Naive B cell (primary cell): ENCODE measurements around the gene PPP1CB. TPM values are rescaled to one million over a fixed set of nuclear protein-coding genes. Genes with fewer than 3 reads are reported as not detected.
"Not testable (repeated sequence)": the region's sequence is repeated elsewhere in the genome, so short reads cannot be mapped to it uniquely, and the experiment has no call there.

Source experiments
- ATAC-seq, 2 donors: fragments of 150-1000 bp; cut with Tn5 transposase; 2 replicates each; pipeline ENCODE4 v1.10.0; 2021; ENCODE audit warnings: low read depth in 2 of 2, mild to moderate bottlenecking in 2 of 2, moderate library complexity in 2 of 2
- DNase-seq: peaks from one replicate; pipeline ENCODE4 v3.0.0; 2022
- H3K27ac Mint-ChIP-seq, 6 donors: one replicate each; pipeline ENCODE4 v1.8.0; 2020 to 2022; ENCODE audit warnings: mild to moderate bottlenecking in 6 of 6, mixed read lengths in 6 of 6, moderate library complexity in 5 of 6, inconsistent platforms in 2 of 6
- H3K27me3 Mint-ChIP-seq, 3 donors: one replicate each; pipeline ENCODE4 v1.8.0; 2021 to 2022; ENCODE audit warnings: mixed read lengths in 3 of 3, mild to moderate bottlenecking in 1 of 3
- H3K36me3 Mint-ChIP-seq, 2 donors: one replicate each; pipeline ENCODE4 v1.8.0; 2020 to 2022; ENCODE audit warnings: mixed read lengths in 2 of 2, inconsistent platforms in 1 of 2, mild to moderate bottlenecking in 1 of 2
- H3K4me1 Mint-ChIP-seq, 3 donors: one replicate each; pipeline ENCODE4 v1.8.0; 2020 to 2022; ENCODE audit warnings: mixed read lengths in 3 of 3, inconsistent platforms in 1 of 3, mild to moderate bottlenecking in 1 of 3, moderate library complexity in 1 of 3
- H3K4me3 Mint-ChIP-seq, 8 donors: one replicate each; pipeline ENCODE4 v1.8.0; 2020 to 2022; ENCODE audit warnings: mild to moderate bottlenecking in 8 of 8, mixed read lengths in 8 of 8, moderate library complexity in 8 of 8, inconsistent platforms in 2 of 8
- H3K9me3 Mint-ChIP-seq, 7 donors: one replicate each; pipeline ENCODE4 v1.8.0; 2020 to 2022; ENCODE audit warnings: mixed read lengths in 7 of 7, mild to moderate bottlenecking in 5 of 7, inconsistent platforms in 2 of 7, moderate library complexity in 1 of 7
- polyA plus RNA-seq, 6 donors: library from polyadenylated mRNA; unstranded; fragments of 300-500 nt; fragmentation: Illumina TruSeq; gene quantifications; one replicate each; pipeline ENCODE4 v1.2.3, GENCODE V29; 2021; ENCODE audit warnings: low read depth in 6 of 6

The PPP1CB gene
- polyA plus RNA-seq, 6 donors from 2014 or later = 62.4 to 93.3 (median 86.9) TPM

DNA sequence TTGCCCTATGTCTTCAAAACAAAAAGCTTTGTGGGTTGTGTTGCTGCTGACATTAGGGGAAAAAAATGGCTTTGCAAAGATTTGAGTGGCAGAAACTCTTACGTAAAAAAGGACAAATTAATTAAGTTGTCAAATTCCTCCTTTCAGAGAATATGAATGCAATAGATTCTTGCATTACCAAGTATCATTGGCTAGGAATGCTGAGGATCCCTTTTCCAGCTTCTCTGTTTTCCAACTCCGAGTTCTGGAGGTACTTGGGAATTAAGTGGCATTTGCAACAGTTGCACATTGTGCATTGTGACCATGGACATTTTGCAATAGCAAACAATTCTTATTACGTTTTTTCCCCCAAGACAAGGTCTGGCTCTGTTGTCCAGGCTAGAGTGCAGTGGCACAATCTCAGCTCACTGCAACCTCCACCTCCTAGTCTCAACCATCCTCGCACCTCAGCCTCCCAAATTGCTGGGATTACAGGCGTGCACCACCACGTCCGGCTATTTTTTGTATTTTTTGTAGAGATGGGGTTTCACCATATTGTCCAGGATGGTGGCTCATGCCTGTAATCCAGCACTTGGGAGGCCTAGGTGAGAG, 29.9 kb upstream of the PPP1CB start:
- no peaks in the 10 kb centered on the region for H3K4me1 Mint-ChIP-seq
- H3K27me3 Mint-ChIP-seq = no peaks in the 10 kb centered on the region

DNA sequence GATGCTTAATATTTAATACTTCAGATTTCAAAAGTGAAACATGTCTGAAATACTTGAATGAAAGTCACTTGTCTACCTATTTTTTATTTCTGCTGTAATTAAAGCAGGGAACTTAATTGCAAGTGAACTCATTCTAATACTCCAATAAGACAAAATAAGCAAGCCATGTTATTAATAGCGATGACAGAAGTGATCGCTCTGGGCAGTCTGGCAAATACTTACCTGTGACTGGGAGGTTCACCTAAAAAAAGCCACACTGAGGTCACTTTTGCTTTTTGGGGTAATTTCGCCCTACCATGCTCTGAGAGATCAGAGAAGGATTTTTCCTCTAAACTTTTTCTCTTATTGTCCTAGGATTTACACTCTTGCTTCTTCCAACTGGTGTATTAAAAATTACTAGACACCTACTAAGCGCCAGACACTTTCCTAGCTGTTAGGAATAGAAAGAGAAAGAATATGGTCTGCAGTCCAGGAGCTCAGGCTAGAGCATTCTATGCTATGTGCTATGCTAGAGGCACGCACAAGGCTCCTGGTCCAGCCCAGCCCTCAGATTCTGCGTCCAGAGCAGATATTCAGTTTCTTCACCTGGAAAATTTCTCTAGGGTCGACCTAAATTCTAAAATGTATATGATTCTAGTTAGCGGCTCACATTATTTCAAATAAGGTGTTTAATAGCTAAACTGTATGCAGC, 26.5 kb upstream of the PPP1CB start:
- H3K27me3 Mint-ChIP-seq = no peaks in the 10 kb centered on the region
- DNase-seq (no peak), ATAC-seq (no peak)
- peaks cover under 1 to 1% (median under 1%) of the 10 kb centered on the region in 3 donors for H3K4me1 Mint-ChIP-seq
- H3K4me3 Mint-ChIP-seq = no peak overlapping the region
- H3K36me3 Mint-ChIP-seq = no peaks in the 10 kb centered on the region
- peaks cover 0 to 2% (median 0%) of the 10 kb centered on the region in 7 donors for H3K9me3 Mint-ChIP-seq
- H3K27ac Mint-ChIP-seq = no peak overlapping the region

More for the DNA sequence above, 29.9 kb upstream of the PPP1CB start:
- no peak for ATAC-seq
- Mint-ChIP-seq H3K4me3 (no peak overlapping the region), H3K9me3 (peaks cover 0 to 2% (median 0%) of the 10 kb centered on the region in 7 donors), H3K27ac (no peak overlapping the region), H3K36me3 (no peaks in the 10 kb centered on the region)
- no peak for DNase-seq

DNA sequence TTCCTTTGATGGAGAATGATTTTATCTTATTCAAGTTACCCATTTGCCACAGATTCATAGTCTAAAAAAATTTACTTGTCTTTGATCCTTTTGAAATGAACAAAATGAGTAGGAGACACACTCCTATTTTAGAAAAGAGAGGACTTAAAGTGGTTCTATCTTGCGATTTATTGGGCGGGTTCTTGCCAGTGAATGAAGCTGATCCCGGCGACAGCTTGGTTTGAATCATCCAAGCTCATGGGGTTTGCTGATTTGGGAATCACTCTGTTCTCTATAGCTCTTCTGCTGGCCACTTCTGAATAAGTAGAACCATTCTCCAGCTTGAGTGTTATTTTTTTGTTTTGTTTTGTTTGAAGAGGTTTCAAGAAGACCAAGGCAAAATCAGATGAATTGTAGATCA, 25.5 kb upstream of the PPP1CB start:
- DNase-seq (no peak), ATAC-seq (no peak)
- no peaks in the 10 kb centered on the region for H3K9me3 Mint-ChIP-seq
- no peak overlapping the region for H3K4me3 Mint-ChIP-seq
- peaks cover 5 to 11% (median 9%) of the 10 kb centered on the region in 3 donors for H3K4me1 Mint-ChIP-seq
- H3K27ac Mint-ChIP-seq = no peak overlapping the region
- H3K27me3 Mint-ChIP-seq = no peaks in the 10 kb centered on the region
- no peaks in the 10 kb centered on the region for H3K36me3 Mint-ChIP-seq

DNA sequence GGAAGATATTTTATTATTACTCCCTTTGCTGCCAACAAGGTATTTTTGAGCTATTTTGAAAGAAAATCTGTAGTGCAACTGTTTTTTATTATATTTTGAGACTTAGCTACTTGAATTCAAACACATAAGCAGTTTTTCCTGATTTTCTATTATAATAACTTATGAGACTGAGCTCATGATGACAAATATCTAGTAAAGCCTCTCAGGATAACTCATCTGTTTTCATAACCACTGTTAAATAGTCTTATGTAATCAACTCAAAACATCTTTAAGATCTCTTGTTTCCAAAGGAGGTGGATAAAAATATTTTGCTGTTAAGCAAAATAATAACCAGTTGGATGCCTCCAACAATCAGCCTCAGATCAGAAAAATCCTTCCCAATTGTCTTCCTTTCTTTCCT, 21.9 kb upstream of the PPP1CB start:
- DNase-seq = no peak
- ATAC-seq = no peak
- Mint-ChIP-seq H3K4me3 (no peak overlapping the region), H3K4me1 (peaks cover 5 to 13% (median 12%) of the 10 kb centered on the region in 3 donors), H3K27me3 (no peaks in the 10 kb centered on the region), H3K36me3 (no peaks in the 10 kb centered on the region), H3K9me3 (no peaks in the 10 kb centered on the region), H3K27ac (peak overlapping the region in 2 of 6 donors; percentile 21 to 29)

DNA sequence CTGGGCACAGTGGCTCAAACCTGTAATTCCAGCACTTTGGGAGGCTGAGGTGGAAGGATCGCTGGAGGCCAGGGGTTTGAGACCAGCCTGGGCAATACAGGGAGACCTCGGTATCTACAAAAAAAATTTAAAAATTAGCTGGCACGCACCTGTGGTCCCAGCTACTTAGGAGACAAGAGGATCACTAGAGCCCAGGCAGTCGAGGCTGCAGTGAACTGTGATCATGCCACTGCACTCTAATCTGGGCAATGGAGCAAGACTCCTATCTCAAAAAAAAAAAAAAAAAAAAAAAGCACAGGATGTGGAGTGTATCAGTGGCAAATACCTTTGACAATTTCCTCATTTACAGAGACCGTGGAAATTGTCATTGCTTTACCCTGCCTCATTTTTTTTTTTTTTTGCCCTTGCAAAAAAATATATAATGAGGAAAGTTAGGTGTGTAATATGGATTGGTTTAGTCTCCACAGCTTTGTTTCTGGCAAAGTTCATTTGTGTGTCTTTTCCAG, 20.9 kb upstream of the PPP1CB start:
- peak; percentile 86 to 90 for ATAC-seq
- peak overlapping the region in 2 of 8 donors; percentile 22 to 45 for H3K4me3 Mint-ChIP-seq
- no peaks in the 10 kb centered on the region for H3K27me3 Mint-ChIP-seq
- H3K27ac Mint-ChIP-seq = peak overlapping the region in 4 of 6 donors; percentile 63 to 95 (median 82)
- no peaks in the 10 kb centered on the region for H3K9me3 Mint-ChIP-seq
- H3K36me3 Mint-ChIP-seq = no peaks in the 10 kb centered on the region
- DNase-seq = no peak
- H3K4me1 Mint-ChIP-seq = peaks cover 5 to 13% (median 12%) of the 10 kb centered on the region in 3 donors

DNA sequence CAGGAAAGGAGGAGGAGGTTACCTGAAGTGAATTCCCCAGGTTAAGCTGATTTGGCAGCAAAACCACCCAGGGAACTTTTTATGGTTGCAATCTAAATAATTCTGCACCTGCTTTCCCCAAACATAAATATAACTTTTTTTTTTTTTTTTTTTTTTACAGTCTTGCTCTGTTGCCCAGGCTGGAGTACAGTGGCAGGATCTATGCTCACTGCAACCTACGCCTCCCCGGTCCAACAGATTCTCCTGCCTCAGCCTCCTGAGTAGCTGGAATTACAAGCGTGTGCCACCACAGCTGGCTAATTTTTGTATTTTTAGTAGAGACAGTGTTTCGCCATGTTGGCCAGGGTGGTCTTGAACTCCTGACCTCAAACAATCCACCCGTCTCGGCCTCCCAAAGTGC, 16.1 kb upstream of the PPP1CB start:
- ATAC-seq (no peak), DNase-seq (no peak)
- Mint-ChIP-seq H3K4me3 (no peak overlapping the region), H3K4me1 (peaks cover under 1 to 9% (median 8%) of the 10 kb centered on the region in 3 donors), H3K9me3 (peaks cover 0 to 23% (median 10%) of the 10 kb centered on the region in 7 donors), H3K27me3 (peaks cover 0 to 14% (median 0%) of the 10 kb centered on the region in 3 donors), H3K36me3 (peaks cover 4 to 5% of the 10 kb centered on the region in 2 donors), H3K27ac (no peak overlapping the region)

GRCh38 chr2:28736034-28736433, 15.6 kb upstream of the PPP1CB start:
- DNase-seq (no peak), ATAC-seq (no peak)
- H3K4me3 Mint-ChIP-seq = no peak overlapping the region
- H3K27me3 Mint-ChIP-seq = peaks cover 0 to 18% (median 0%) of the 10 kb centered on the region in 3 donors
- H3K4me1 Mint-ChIP-seq = peaks cover 0 to 5% (median 3%) of the 10 kb centered on the region in 3 donors
- H3K9me3 Mint-ChIP-seq = peaks cover 0 to 23% (median 10%) of the 10 kb centered on the region in 7 donors
- H3K36me3 Mint-ChIP-seq = peaks cover 5 to 8% of the 10 kb centered on the region in 2 donors
- no peak overlapping the region for H3K27ac Mint-ChIP-seq

GRCh38 chr2:28737655-28738054, 14.0 kb upstream of the PPP1CB start:
- peaks cover 0 to 18% (median 0%) of the 10 kb centered on the region in 3 donors for H3K27me3 Mint-ChIP-seq
- H3K27ac Mint-ChIP-seq = no peak overlapping the region
- ATAC-seq (no peak), DNase-seq (no peak)
- peaks cover 0 to 23% (median 10%) of the 10 kb centered on the region in 7 donors for H3K9me3 Mint-ChIP-seq
- H3K4me1 Mint-ChIP-seq = no peaks in the 10 kb centered on the region
- peaks cover 5 to 8% of the 10 kb centered on the region in 2 donors for H3K36me3 Mint-ChIP-seq
- H3K4me3 Mint-ChIP-seq = no peak overlapping the region

DNA sequence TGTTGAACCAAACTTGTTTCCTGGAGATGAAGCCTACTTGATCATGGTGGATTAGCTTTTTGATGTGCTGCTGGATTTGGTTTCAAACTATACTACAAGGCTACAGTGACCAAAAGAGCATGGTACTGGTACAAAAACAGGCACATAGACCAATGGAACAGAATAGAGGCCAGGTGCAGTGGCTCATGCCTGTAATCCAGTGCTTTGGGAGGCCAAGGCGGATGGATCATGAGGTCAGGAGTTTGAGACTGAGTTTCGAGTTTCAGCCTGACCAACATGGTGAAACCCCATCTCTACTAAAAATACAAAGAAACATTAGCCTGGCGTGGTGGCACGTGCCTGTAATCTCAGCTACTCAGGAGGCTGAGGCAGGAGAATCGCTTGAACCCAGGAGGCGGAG, 9.0 kb upstream of the PPP1CB start:
- DNase-seq, H3K4me3 Mint-ChIP-seq, H3K27ac Mint-ChIP-seq, H3K4me1 Mint-ChIP-seq, ATAC-seq, H3K36me3 Mint-ChIP-seq: not testable (repeated sequence)
- Mint-ChIP-seq H3K27me3 (peaks cover 0 to 18% (median 0%) of the 10 kb centered on the region in 3 donors), H3K9me3 (peaks cover 0 to 11% (median 5%) of the 10 kb centered on the region in 7 donors)

DNA sequence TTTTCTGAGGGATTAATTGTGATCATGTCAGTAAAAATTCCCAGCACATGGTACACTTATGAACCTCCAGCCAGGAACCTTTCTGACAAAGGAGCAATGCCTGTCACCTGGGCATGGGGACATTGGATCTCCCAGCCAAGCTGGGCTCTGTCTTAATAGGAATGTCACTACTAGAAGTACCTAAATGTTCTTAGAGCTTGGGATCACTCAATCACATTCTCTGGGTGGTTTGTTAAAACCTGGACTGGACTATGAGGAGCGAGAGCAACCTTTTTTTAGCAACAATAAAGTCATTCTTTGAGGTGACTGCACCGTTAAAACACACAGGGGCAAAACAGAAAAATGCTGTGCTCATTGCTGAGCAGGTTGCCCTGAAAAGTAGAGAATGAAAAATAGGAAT, 6.4 kb upstream of the PPP1CB start:
- Mint-ChIP-seq H3K36me3 (peaks cover 0 to 6% of the 10 kb centered on the region in 2 donors), H3K27ac (no peak overlapping the region), H3K4me1 (peaks cover 1 to 7% (median 4%) of the 10 kb centered on the region in 3 donors), H3K27me3 (peaks cover 0 to 7% (median 0%) of the 10 kb centered on the region in 3 donors), H3K4me3 (no peak overlapping the region), H3K9me3 (peaks cover 0 to 4% (median 0%) of the 10 kb centered on the region in 7 donors)
- ATAC-seq (no peak), DNase-seq (no peak)

- H3K4me1 Mint-ChIP-seq = peaks cover 8 to 13% (median 10%) of the 10 kb centered on the region in 3 donors
- no peaks in the 10 kb centered on the region for H3K9me3 Mint-ChIP-seq
- no peaks in the 10 kb centered on the region for H3K36me3 Mint-ChIP-seq
- ATAC-seq (no peak), DNase-seq (no peak)
- H3K4me3 Mint-ChIP-seq = no peak overlapping the region
- H3K27ac Mint-ChIP-seq = peak overlapping the region in 1 of 6 donors; percentile 80
- H3K27me3 Mint-ChIP-seq = peaks cover 0 to under 1% (median 0%) of the 10 kb centered on the region in 3 donors
Observed at GRCh38 chr2:28745876-28746275, 5.8 kb upstream of the PPP1CB start.

DNA sequence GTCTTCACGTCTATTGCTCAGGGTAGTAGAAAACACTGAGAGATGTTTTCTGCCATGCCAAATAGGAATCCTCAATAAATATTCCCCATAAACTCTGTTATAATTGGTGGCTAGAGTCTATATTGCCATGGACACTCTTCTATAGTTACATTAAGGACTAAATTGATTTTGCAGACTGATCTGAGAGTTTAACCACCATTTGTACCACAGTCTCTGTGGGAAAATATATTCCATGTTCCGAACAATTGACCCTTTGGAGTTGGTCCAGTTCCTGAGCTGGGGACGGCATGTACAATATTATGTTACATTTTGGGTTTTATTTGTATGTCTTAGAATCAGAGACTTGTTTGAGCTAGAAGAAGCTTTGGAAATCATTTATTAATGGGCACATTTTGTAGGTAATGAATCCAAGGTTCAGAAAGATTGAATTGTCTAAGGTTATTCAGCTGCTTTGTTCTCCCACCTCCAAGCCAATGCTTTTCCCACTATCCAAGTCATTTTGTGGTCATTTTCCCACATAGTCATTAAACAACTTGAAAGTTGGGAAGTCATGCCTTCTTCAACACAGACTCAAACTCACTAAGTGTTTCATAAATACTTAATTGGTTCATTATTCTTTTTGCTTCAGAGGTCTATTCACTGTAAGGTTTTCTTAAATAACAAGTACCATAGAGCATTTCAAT, 5.1 kb upstream of the PPP1CB start:
- Mint-ChIP-seq H3K4me1 (peaks cover 9 to 15% (median 13%) of the 10 kb centered on the region in 3 donors), H3K27me3 (no peaks in the 10 kb centered on the region), H3K36me3 (no peaks in the 10 kb centered on the region), H3K4me3 (no peak overlapping the region), H3K9me3 (no peaks in the 10 kb centered on the region), H3K27ac (peak overlapping the region in 2 of 6 donors; percentile 24 to 26)
- ATAC-seq (no peak), DNase-seq (no peak)

DNA sequence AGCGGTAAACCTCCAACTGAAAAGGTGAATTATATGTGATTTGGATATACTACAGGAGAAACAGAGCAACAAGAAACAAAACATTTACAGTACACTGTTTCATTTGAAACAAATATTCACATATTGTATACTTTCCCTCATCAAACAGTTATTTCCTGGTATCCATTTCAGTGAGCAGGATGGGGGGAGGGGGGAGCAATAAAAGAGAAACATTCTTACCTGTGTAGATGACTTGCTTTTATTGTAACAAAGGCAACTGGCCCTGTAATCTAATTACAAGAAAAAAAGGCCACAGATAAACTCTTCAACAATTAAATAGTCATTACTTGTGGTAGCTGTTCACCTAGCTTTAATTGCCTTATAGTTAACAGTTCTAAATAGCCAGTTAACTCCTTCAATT, 3.9 kb upstream of the PPP1CB start:
- ATAC-seq = no peak

More for the DNA sequence above, 3.9 kb upstream of the PPP1CB start:
- Mint-ChIP-seq H3K27me3 (no peaks in the 10 kb centered on the region), H3K4me3 (peak overlapping the region in 1 of 8 donors; percentile 61), H3K9me3 (no peaks in the 10 kb centered on the region), H3K36me3 (no peaks in the 10 kb centered on the region), H3K4me1 (peaks cover 12 to 17% (median 16%) of the 10 kb centered on the region in 3 donors), H3K27ac (peak overlapping the region in 1 of 6 donors; percentile 42)
- DNase-seq = no peak
